Testis (tissue), 2 donors: ENCODE measurements around the gene OCIAD1.

Experiments used
- POLR2A ChIP-seq: fragments of 450-650 bp; IDR thresholded peaks from one replicate; pipeline ENCODE4 v1.6.1; 2017; ENCODE audit warnings: antibody characterized with exemption, mild to moderate bottlenecking, moderate library complexity
- TF ChIP-seq, protein P1 (sequence below), 3 experiments: fragments of 450-650 bp in 2 of 3; fragments of 200-600 bp in 1 of 3; sonication (generic) in 1 of 3; IDR thresholded peaks; one replicate each; pipeline ENCODE4 v1.5.1; 2016 to 2019; ENCODE audit warnings: antibody characterized with exemption in 3 of 3, mild to moderate bottlenecking in 2 of 3, moderate library complexity in 1 of 3

DNA sequence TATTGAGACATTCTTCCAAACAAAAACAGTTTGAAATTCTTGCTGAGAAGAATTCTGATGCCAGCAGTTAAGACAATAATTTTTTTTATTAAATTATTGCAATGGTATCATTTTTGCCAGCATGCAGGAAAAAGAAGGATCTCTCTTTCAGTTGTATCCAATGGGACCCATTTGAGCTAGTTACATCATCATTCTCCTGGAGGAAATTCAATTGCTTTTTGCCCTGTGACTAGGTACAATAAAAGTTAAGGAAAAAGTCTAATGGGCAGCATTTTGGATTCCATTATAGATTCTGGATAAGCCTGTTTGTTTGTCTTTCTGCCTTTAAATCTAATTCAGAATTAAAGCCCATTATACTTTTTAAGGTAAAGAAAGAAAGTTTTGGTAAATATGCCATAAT is 40.3 kb upstream of the OCIAD1 start:
- no peak for TF ChIP-seq POLR2A
- TF ChIP-seq, protein P1, sequence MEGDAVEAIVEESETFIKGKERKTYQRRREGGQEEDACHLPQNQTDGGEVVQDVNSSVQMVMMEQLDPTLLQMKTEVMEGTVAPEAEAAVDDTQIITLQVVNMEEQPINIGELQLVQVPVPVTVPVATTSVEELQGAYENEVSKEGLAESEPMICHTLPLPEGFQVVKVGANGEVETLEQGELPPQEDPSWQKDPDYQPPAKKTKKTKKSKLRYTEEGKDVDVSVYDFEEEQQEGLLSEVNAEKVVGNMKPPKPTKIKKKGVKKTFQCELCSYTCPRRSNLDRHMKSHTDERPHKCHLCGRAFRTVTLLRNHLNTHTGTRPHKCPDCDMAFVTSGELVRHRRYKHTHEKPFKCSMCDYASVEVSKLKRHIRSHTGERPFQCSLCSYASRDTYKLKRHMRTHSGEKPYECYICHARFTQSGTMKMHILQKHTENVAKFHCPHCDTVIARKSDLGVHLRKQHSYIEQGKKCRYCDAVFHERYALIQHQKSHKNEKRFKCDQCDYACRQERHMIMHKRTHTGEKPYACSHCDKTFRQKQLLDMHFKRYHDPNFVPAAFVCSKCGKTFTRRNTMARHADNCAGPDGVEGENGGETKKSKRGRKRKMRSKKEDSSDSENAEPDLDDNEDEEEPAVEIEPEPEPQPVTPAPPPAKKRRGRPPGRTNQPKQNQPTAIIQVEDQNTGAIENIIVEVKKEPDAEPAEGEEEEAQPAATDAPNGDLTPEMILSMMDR (IDR thresholded peaks at IDR 0.05): no peak
